Thymus (tissue), 2 donors: ENCODE data around the gene PPM1L. TPM values are rescaled to one million over a fixed set of nuclear protein-coding genes. Genes with fewer than 3 reads are reported as not detected.

Experiments
- polyA plus RNA-seq: library from polyadenylated mRNA; stranded (reverse); fragments of 200-250 nt; gene quantifications from one replicate; pipeline ENCODE4 v1.2.3, GENCODE V29; 2013
- total RNA-seq: library from RNA; stranded (reverse); fragments of 120-200 nt; gene quantifications from one replicate; pipeline ENCODE4 v1.2.4, GENCODE V29; 2013
- donor health status: healthy.

Gene PPM1L
- total and polyA plus RNA-seq, 2 donors, result 3.3 to 4.7 TPM

Other genes starting within 250 kb of the PPM1L start
- 26.0 TPM for gene KPNA4, start 190.7 kb upstream of the PPM1L start, total RNA-seq
- 22.9 TPM for gene KPNA4, start 190.7 kb upstream of the PPM1L start, polyA plus RNA-seq
- gene ARL14, start 79.1 kb upstream of the PPM1L start, total RNA-seq, result 1.1 TPM
- 4.8 TPM for gene ARL14, start 79.1 kb upstream of the PPM1L start, polyA plus RNA-seq